ENCODE measurements around the gene LRBA.
"Not testable (repeated sequence)": the region's sequence is repeated elsewhere in the genome, so short reads cannot be mapped to it uniquely, and the experiment has no call there.

The LRBA gene

DNA sequence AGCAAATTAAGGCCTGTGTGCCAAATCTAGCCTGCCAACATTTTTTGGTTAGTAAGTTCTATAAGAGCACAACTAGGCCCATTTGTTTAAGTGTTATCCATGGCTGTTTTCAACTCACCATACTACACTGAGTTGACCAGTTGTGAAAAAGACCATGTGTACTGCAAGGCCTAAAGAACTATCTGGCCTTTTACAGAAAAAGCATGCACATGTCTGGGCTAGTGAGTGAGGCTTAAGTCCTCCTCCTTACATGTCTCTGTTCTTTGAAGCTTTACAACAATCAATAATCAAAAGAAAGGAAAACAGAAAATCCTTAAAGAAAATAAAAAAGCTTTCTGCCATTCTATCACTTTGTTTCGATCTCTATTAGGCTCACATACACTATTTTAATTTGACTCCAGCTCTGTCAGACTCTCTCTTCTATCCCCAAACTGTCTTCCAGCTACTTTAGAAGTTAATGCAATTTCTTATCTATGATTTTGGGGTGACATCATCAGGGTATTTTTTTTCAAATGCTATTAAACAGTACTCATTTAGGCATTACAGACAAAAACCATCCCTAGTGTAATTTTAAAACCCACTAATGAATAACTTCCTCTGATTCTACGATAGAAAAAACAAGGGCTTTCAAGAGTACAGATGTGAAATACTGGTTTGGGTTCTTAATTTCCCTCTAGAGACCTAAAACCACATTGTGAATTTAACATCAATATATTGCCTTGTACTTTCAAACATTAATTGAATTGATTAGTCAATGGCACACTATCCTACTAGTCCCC lies 271.3 kb downstream of the LRBA start:
- no peak overlapping the region for H3K4me3 ChIP-seq (ENCODE audit: low read depth, low read length)
- in situ Hi-C loops (cut with HindIII; ENCODE audit: low sequenced_read_pairs) = no loop called here
- TF ChIP-seq, protein P1, sequence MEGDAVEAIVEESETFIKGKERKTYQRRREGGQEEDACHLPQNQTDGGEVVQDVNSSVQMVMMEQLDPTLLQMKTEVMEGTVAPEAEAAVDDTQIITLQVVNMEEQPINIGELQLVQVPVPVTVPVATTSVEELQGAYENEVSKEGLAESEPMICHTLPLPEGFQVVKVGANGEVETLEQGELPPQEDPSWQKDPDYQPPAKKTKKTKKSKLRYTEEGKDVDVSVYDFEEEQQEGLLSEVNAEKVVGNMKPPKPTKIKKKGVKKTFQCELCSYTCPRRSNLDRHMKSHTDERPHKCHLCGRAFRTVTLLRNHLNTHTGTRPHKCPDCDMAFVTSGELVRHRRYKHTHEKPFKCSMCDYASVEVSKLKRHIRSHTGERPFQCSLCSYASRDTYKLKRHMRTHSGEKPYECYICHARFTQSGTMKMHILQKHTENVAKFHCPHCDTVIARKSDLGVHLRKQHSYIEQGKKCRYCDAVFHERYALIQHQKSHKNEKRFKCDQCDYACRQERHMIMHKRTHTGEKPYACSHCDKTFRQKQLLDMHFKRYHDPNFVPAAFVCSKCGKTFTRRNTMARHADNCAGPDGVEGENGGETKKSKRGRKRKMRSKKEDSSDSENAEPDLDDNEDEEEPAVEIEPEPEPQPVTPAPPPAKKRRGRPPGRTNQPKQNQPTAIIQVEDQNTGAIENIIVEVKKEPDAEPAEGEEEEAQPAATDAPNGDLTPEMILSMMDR (IDR thresholded peaks at IDR 0.05; ENCODE audit: low read depth, low read length, missing control alignments) = no peak
- no peak for DNase-seq (ENCODE audit: low read depth)

DNA sequence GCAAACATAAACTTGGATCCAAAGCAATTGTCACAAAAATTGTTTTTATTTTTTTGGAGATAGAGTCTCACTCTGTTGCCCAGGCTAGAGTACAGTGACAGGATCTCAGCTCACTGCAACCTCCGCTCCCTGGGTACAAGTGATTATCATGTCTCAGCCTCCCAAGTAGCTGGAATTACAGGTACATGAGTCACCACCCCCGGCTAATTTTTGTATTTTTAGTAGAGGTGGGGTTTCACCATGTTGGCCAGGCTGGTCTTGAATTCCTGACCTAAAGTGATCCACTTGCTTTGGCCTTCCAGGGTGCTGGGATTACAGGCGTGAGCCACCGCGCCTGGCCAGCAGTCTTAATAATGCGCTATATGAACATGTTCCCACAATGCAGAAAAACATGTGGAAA lies 272.2 kb downstream of the LRBA start:
- DNase-seq (ENCODE audit: low read depth); in situ Hi-C loops (cut with HindIII; ENCODE audit: low sequenced_read_pairs); H3K4me3 ChIP-seq (ENCODE audit: low read depth, low read length): not testable (repeated sequence)

DNA sequence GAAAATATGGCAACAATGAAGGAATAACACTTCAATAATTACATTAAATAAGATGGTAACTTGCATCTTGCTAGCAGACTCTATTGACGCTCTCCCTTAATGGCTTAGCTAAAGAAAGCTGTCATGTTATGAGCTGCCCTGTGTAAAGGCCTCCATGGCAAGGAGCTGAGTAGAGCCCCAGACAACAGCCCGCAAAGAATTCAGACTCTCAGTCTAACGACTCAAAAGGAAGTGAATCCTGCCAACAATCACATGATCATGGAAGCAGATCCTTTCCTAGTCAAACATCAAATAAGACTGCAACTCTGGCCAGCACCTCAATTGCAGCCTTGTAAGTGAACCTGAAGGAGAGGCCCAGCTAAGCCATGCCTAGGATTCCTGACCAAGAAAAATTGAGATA lies 275.5 kb downstream of the LRBA start:
- TF ChIP-seq, protein P1 (IDR thresholded peaks at IDR 0.05; ENCODE audit: low read depth, low read length, missing control alignments) = no peak
- H3K4me3 ChIP-seq (ENCODE audit: low read depth, low read length) = no peak overlapping the region
- DNase-seq (ENCODE audit: low read depth) = no peak
- in situ Hi-C loops (cut with HindIII; ENCODE audit: low sequenced_read_pairs) = no loop called here

DNA sequence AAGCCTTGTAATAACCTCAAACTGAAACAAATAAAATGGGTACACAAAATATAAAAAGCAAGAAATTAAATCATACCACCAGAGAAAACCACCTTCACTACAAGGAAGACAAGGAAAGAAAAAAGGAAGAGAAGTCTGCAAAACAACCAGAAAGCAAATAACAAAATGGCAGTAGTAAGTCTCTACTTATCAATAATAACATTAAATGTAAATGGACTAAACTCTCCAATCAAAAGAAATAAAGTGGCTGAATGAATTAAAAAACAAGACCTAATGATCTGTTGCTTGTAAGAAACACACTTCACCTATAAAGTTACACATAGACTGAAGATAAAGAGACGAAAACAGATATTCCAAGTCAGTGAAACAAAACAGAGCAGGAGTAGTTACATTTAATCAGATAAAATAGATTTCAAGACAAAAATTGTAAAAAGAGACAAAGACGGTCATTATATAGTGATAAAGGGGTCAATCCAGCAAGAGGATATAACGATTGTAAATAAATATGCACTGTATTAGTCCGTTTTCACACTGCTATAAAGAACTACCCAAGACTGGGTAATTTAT lies 289.0 kb downstream of the LRBA start:
- in situ Hi-C loops (cut with HindIII; ENCODE audit: low sequenced_read_pairs) = no loop called here

DNA sequence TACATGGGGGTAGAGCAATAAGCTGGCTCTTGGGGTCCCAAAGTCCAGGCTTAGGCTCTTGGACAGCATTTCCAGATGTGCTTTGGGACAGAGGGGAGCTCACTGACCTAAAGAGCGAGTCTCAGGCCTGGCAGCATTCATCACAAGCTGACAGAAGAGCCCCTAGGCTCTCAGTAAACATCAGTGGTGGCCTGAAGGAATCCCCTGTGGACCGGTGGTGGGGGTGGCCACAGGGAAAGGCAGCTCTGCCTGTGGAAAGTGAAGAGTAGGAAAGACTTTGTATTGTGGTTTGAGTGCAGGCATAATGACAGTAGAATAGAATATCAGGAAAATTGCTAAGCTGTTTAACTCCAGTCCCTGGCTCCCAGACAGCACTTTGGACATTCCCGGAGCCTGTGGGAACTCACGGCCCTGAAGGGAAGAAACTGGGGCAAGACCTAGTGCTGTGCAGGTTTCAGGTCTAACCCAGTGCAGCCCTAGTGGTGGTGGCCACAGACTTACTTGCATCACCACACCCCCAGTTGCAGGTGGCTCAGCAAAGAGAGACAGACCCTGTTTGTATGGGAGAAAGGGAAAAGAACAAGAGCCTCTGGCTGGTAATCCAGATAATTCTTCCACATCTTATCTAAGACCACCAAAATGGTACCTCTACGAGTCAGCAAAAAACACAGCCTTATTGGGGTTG lies 291.2 kb downstream of the LRBA start:
- no peak overlapping the region for H3K4me3 ChIP-seq (ENCODE audit: low read depth, low read length)
- in situ Hi-C loops (cut with HindIII; ENCODE audit: low sequenced_read_pairs) = no loop called here
- TF ChIP-seq, protein P1 (IDR thresholded peaks at IDR 0.05; ENCODE audit: low read depth, low read length, missing control alignments) = no peak
- no peak for DNase-seq (ENCODE audit: low read depth)

More for the DNA sequence above, 289.0 kb downstream of the LRBA start:
- DNase-seq (ENCODE audit: low read depth) = no peak
- H3K4me3 ChIP-seq (ENCODE audit: low read depth, low read length) = no peak overlapping the region
- TF ChIP-seq, protein P1 (IDR thresholded peaks at IDR 0.05; ENCODE audit: low read depth, low read length, missing control alignments) = no peak

DNA sequence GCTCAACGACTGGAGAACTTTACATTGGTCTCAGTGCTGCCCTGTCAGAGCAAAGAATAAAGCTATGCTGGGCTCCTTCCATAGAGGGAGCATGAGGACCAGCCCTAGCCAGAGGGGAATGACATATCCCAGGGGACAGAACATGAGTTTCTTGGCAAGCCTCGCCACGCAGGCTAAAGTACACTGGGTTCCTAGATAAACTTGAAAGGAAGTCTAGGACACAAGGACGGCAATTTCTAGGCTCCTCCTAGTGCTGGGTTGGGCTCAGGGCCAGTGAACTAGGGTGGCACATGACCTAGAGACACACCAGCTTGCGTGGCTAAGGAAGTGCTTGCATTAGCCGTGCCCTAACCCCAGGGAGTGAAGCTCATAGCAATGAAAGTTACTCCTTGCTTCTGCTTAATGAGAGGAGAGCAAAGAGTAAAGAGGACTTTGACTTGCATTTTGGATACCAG lies 292.1 kb downstream of the LRBA start:
- no peak for DNase-seq (ENCODE audit: low read depth)
- in situ Hi-C loops (cut with HindIII; ENCODE audit: low sequenced_read_pairs) = no loop called here
- TF ChIP-seq, protein P1 (IDR thresholded peaks at IDR 0.05; ENCODE audit: low read depth, low read length, missing control alignments) = no peak

More for the DNA sequence above, 292.1 kb downstream of the LRBA start:
- H3K4me3 ChIP-seq (ENCODE audit: low read depth, low read length) = no peak overlapping the region

Data from astrocyte of the cerebellum (primary cell).